ENCODE data around the gene MYPOP.

Gene MYPOP

GRCh38 chr19:45922281-45922680 is 19.9 kb upstream of the MYPOP start:
- TF ChIP-seq, protein P1, sequence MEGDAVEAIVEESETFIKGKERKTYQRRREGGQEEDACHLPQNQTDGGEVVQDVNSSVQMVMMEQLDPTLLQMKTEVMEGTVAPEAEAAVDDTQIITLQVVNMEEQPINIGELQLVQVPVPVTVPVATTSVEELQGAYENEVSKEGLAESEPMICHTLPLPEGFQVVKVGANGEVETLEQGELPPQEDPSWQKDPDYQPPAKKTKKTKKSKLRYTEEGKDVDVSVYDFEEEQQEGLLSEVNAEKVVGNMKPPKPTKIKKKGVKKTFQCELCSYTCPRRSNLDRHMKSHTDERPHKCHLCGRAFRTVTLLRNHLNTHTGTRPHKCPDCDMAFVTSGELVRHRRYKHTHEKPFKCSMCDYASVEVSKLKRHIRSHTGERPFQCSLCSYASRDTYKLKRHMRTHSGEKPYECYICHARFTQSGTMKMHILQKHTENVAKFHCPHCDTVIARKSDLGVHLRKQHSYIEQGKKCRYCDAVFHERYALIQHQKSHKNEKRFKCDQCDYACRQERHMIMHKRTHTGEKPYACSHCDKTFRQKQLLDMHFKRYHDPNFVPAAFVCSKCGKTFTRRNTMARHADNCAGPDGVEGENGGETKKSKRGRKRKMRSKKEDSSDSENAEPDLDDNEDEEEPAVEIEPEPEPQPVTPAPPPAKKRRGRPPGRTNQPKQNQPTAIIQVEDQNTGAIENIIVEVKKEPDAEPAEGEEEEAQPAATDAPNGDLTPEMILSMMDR (IDR thresholded peaks at IDR 0.05; ENCODE audit: low read depth, low read length, missing control alignments) = peak; percentile 26
- no peak for DNase-seq (ENCODE audit: extremely low read depth, low read depth)
- no peak overlapping the region for H3K4me3 ChIP-seq (replicated peaks; ENCODE audit: low read depth, low read length)

- TF ChIP-seq, protein P1 (IDR thresholded peaks at IDR 0.05; ENCODE audit: low read depth, low read length, missing control alignments) = no peak
- DNase-seq (ENCODE audit: extremely low read depth, low read depth) = no peak
- H3K4me3 ChIP-seq (replicated peaks; ENCODE audit: low read depth, low read length) = no peak overlapping the region
These were observed 18.0 kb upstream of the MYPOP start for GRCh38 chr19:45920458-45920857.

DNA sequence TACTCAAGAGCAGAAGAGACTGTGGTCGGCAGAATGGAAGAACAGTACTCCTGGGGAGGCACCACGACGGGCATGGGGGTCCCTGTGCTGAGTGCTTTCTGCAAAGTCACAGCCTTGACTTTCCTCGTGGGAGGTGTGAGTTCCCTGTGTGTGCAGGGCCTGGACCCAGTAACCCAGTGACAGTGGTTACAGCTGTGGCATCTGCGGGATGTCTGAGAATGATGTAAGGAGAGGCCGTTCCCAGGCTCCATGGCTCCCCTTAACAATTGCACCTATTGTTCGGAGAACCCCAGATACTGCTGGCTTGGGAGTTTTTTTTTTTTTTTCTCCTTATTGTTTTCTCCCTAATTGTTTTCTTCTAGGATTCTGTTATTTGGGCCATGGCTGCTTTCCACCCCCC is 17.3 kb upstream of the MYPOP start:
- TF ChIP-seq, protein P1 (IDR thresholded peaks at IDR 0.05; ENCODE audit: low read depth, low read length, missing control alignments) = no peak
- no peak for DNase-seq (ENCODE audit: extremely low read depth, low read depth)
- no peak overlapping the region for H3K4me3 ChIP-seq (replicated peaks; ENCODE audit: low read depth, low read length)

DNA sequence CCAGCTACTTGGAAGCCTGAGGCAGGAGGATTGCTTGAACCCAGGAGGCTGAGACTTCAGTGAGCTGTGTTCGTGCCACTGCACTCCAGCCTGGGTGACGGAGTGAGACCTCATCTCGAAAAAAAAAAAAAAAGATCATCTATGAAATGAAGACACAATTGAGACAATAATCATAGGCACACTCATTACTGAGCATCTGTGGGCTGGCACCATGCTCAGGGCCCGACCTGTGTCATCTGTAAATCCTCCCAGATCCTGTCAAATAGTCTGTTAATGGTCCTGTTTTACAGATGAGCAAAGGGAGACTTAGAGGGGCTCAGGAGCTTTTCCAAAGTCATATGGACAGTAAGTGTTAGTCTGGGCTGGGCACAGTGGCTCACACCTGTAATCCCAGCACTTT is 16.3 kb upstream of the MYPOP start:
- TF ChIP-seq, protein P1 (IDR thresholded peaks at IDR 0.05; ENCODE audit: low read depth, low read length, missing control alignments) = no peak
- H3K4me3 ChIP-seq (replicated peaks; ENCODE audit: low read depth, low read length) = no peak overlapping the region
- DNase-seq (ENCODE audit: extremely low read depth, low read depth) = no peak

- DNase-seq (ENCODE audit: extremely low read depth, low read depth) = no peak
- TF ChIP-seq, protein P1 (IDR thresholded peaks at IDR 0.05; ENCODE audit: low read depth, low read length, missing control alignments) = no peak
- H3K4me3 ChIP-seq (replicated peaks; ENCODE audit: low read depth, low read length) = no peak overlapping the region
These were observed 15.1 kb upstream of the MYPOP start for GRCh38 chr19:45917421-45918091.

DNA sequence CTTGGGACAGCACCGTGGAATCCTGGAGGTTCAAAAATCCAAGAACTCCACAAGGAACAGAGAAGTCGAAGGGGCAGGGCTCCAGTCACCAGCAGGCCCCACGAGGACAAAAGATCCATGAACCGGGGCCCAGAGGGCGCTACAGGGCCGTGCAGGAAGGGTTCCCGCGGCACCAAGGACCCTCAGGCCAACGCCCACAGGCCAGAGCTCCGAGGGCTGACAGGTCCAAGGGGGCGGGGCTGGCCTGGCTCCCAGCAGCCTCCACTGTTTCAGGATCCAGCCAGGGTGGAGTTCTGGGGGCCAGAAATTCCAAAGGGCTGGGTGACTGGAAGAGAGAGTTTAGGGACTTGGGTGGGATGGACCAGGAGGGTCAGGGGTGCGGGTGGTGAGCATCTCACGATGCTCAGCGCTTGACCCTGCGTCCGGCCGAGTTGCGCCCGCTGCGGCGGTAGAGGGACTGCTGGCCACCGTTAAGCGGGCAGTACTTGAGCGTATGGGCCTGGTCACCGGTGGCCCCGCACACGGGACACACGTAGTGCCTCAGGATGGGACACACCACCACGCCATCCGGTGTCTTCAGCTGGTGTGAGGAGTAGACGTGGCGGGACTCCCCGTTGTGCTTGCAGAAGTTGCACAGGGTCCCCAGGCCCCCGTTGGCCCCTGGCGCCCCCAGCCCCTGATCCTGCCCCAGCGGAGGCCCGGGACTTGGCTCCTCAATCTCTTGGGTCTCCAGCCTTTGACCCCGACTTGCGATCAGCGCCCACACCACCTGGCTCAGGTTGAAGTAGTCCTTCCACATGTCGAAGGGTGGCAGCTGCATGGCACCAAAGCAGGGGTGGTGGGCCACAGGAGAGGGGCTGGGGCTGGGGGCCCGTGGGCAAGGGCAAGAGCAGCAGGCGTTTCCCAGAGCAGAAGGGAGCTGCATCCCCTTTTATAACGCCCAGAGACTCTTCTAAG is 11.7 kb upstream of the MYPOP start, which contains the start of gene NANOS2:
Gene NANOS2 (minus strand): TSS at position 905 of the 957 bp plus-strand sequence. CDS start 85 bp downstream, at position 820.
- H3K4me3 ChIP-seq (replicated peaks; ENCODE audit: low read depth, low read length) = no peak within 1 kb of the TSS
- DNase-seq (ENCODE audit: extremely low read depth, low read depth) = no peak
- TF ChIP-seq, protein P1 (IDR thresholded peaks at IDR 0.05; ENCODE audit: low read depth, low read length, missing control alignments) = peak; percentile 29
